H1 (cell line): Measurements from ENCODE around the gene KSR2. TPM values are rescaled to one million over a fixed set of nuclear protein-coding genes. Genes with fewer than 3 reads are reported as not detected.

ENCODE experiments used
- GTF2F1 ChIP-seq: IDR thresholded peaks from 2 replicates; pipeline ENCODE4 v1.6.1; 2012; ENCODE audit warnings: low read depth, low read length, improper control_type of control experiment, borderline replicate concordance
- JUND ChIP-seq: IDR thresholded peaks from 2 replicates; pipeline ENCODE4 v1.6.1; 2011; ENCODE audit warnings: mild to moderate bottlenecking, improper control_type of control experiment, low read length
- SAP30 ChIP-seq: fragments of 300-600 bp; sonication (generic); IDR thresholded peaks from 2 replicates; pipeline ENCODE4 v1.7.1; 2012; ENCODE audit warnings: low read length, moderate library complexity, mild to moderate bottlenecking, inconsistent platforms; ENCODE audit not compliant: insufficient read depth, insufficient replicate concordance
- SUZ12 ChIP-seq: fragments of 200-600 bp; sonication (generic); IDR thresholded peaks from 2 replicates; pipeline ENCODE4 v1.6.1; 2012; ENCODE audit warnings: mild to moderate bottlenecking, inconsistent platforms, low read length, moderate library complexity, mixed read lengths
- TAF1 ChIP-seq: IDR thresholded peaks from 2 replicates; pipeline ENCODE4 v1.6.1; 2011; ENCODE audit warnings: mild to moderate bottlenecking, low read depth, low read length
- TCF12 ChIP-seq: IDR thresholded peaks from 2 replicates; pipeline ENCODE4 v1.6.1; 2011; ENCODE audit warnings: low read depth, mild to moderate bottlenecking, low read length
- polyA plus RNA-seq, 7 experiments: library from polyadenylated mRNA; depleted of rRNA in 3 of 7; stranded (reverse) in 5 of 7; unstranded in 2 of 7; fragments of >200 nt in 5 of 7; fragments of 200-250 nt in 2 of 7; gene quantifications; 1 replicate in 5 of 7; 2 replicates in 1 of 7; 4 replicates in 1 of 7; pipeline versions ENCODE4 v1.2.1 to v1.2.3, GENCODE V29; 2011 to 2013; ENCODE audit warnings: missing spikeins in 2 of 7, mixed read lengths in 2 of 7
- total RNA-seq: library from RNA; stranded (reverse); fragmentation: NEBNext Ultra II Directional; extraction: Animal tissue kit (Norgen Biotek cat#: 25700); gene quantifications from 2 replicates; pipeline ENCODE4 v1.2.1, GENCODE V29; 2021
- TF ChIP-seq, protein P1 (sequence below): fragments of 300-600 bp; sonication (generic); IDR thresholded peaks from 2 replicates; pipeline ENCODE4 v1.7.1; 2012; ENCODE audit warnings: low read length, moderate library complexity, mild to moderate bottlenecking, inconsistent platforms; ENCODE audit not compliant: insufficient replicate concordance

Gene KSR2
- total and polyA plus RNA-seq, 2 of the 8 experiments (the other 6 are each of a cell fraction or from before 2014, with no cell fraction given), result 0.74 to 2.2 TPM

DNA sequence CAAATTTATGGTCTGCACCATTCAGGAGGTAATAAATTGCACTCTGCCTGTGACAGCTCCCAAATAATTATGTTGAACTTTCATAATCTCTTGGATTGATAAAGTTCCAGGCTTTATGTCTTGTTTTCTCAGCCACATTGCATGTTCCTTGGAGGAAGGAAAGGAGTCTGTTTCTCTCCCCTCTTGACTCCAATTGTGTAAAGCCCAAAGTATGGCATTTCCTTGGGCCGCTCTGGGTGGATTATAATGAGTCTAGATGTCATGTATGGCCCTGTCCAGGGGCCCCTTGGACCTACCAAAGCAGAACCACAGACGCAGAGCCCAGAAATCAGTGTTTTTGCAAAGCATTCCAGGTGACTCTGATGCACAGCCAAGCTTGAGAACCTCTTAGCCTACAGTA is 160.8 kb downstream of the KSR2 start (continued):
- TF ChIP-seq, protein P1, sequence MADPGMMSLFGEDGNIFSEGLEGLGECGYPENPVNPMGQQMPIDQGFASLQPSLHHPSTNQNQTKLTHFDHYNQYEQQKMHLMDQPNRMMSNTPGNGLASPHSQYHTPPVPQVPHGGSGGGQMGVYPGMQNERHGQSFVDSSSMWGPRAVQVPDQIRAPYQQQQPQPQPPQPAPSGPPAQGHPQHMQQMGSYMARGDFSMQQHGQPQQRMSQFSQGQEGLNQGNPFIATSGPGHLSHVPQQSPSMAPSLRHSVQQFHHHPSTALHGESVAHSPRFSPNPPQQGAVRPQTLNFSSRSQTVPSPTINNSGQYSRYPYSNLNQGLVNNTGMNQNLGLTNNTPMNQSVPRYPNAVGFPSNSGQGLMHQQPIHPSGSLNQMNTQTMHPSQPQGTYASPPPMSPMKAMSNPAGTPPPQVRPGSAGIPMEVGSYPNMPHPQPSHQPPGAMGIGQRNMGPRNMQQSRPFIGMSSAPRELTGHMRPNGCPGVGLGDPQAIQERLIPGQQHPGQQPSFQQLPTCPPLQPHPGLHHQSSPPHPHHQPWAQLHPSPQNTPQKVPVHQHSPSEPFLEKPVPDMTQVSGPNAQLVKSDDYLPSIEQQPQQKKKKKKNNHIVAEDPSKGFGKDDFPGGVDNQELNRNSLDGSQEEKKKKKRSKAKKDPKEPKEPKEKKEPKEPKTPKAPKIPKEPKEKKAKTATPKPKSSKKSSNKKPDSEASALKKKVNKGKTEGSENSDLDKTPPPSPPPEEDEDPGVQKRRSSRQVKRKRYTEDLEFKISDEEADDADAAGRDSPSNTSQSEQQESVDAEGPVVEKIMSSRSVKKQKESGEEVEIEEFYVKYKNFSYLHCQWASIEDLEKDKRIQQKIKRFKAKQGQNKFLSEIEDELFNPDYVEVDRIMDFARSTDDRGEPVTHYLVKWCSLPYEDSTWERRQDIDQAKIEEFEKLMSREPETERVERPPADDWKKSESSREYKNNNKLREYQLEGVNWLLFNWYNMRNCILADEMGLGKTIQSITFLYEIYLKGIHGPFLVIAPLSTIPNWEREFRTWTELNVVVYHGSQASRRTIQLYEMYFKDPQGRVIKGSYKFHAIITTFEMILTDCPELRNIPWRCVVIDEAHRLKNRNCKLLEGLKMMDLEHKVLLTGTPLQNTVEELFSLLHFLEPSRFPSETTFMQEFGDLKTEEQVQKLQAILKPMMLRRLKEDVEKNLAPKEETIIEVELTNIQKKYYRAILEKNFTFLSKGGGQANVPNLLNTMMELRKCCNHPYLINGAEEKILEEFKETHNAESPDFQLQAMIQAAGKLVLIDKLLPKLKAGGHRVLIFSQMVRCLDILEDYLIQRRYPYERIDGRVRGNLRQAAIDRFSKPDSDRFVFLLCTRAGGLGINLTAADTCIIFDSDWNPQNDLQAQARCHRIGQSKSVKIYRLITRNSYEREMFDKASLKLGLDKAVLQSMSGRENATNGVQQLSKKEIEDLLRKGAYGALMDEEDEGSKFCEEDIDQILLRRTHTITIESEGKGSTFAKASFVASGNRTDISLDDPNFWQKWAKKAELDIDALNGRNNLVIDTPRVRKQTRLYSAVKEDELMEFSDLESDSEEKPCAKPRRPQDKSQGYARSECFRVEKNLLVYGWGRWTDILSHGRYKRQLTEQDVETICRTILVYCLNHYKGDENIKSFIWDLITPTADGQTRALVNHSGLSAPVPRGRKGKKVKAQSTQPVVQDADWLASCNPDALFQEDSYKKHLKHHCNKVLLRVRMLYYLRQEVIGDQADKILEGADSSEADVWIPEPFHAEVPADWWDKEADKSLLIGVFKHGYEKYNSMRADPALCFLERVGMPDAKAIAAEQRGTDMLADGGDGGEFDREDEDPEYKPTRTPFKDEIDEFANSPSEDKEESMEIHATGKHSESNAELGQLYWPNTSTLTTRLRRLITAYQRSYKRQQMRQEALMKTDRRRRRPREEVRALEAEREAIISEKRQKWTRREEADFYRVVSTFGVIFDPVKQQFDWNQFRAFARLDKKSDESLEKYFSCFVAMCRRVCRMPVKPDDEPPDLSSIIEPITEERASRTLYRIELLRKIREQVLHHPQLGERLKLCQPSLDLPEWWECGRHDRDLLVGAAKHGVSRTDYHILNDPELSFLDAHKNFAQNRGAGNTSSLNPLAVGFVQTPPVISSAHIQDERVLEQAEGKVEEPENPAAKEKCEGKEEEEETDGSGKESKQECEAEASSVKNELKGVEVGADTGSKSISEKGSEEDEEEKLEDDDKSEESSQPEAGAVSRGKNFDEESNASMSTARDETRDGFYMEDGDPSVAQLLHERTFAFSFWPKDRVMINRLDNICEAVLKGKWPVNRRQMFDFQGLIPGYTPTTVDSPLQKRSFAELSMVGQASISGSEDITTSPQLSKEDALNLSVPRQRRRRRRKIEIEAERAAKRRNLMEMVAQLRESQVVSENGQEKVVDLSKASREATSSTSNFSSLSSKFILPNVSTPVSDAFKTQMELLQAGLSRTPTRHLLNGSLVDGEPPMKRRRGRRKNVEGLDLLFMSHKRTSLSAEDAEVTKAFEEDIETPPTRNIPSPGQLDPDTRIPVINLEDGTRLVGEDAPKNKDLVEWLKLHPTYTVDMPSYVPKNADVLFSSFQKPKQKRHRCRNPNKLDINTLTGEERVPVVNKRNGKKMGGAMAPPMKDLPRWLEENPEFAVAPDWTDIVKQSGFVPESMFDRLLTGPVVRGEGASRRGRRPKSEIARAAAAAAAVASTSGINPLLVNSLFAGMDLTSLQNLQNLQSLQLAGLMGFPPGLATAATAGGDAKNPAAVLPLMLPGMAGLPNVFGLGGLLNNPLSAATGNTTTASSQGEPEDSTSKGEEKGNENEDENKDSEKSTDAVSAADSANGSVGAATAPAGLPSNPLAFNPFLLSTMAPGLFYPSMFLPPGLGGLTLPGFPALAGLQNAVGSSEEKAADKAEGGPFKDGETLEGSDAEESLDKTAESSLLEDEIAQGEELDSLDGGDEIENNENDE, result no peak
- no peak for TF ChIP-seq TAF1
- no peak for TF ChIP-seq GTF2F1
- no peak for TF ChIP-seq TCF12
- no peak for TF ChIP-seq SAP30
- no peak for TF ChIP-seq SUZ12
- TF ChIP-seq JUND, result no peak
